Superior temporal gyrus (tissue), 1 donor: ENCODE data around the gene PRKCH.

Source experiments
- DNase-seq: peaks from one replicate; pipeline ENCODE4 v3.0.0-alpha.2; 2016; ENCODE audit errors: extremely low spot score

PRKCH gene

DNA sequence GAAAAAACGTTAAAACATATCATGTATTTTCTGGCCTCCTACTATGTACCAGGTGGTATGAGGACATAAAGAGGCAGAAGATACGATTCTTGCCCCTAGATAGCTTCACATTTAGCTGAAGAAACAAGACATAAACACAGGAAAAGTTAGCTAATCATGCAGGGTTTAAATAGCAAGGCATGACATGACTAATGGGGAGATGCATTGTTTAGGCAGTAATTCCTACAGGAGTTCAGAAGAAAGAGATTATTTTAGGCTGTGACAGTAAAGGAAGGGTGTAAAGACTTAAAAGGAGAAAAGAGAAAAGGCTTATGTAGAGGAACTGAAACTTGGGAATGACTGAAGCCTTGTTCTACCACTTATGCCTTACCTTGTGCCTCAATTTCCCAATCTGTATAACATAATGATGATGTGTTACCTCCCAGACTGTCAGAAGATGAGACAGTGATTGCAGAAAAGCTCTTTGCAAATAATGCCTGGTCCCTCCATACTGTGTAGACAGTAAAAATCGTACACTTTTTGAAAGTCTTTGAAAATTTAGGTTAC is 44.4 kb downstream of the PRKCH start:
- DNase-seq = no peak

DNA sequence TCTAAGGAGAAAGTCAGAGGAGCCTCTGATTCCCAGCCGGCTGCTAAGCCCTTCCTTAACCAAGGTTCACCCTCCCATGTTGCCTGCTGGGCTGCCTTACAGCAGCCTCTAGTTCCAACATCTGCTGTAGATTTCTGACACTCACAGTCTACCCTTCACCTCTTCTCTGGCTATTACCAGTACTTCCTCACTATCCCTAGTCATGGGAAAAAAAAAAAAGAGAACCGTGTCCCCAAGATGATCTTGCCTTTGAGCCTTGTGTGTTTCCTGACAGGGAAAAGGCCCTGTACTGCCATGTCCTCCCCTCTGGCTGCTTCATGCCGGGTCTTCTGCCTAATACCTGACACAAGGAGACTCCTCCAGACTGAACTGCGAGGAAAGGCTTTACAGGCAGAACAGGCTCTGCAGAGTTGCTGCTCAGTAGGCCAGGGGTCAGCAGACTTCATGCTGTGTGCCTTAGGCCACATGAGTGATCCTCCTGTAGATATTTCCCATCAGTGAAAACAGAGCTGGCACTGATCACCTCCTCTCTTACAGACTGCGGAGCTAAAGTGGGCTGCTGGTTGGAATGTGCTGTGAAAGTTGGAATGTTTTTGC is 46.8 kb downstream of the PRKCH start:
- no peak for DNase-seq

DNA sequence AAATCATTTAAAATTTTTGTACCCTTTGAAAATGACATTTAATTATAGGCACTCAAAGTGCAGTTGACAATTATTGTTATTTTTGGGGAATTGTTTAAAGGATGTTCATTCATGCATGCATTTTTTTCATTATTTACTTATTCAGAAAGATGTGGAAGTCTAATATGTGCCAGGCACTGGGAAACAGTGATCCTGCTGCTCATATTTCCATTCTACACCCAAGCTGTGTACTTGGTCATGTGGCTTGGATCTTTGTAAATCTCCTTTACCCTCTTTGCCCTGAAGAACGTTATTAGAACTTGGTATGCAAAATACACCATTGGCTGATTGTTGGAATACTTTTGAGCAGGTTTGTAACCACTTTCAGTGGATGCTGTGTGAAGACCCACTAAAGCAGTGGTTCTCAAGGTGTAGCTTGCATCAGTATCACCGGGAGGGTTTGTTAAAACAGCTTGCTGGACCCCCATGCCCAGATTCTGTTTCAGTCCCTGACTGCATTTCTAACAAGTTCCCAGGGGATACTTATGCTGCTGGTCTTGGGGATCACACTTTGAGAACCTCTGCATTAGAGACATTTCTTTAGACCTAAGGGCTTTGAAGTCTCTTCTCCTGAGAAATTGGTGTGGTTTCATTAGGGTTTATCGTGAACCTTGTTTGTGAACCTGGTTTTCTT is 47.5 kb downstream of the PRKCH start:
- DNase-seq = no peak

DNA sequence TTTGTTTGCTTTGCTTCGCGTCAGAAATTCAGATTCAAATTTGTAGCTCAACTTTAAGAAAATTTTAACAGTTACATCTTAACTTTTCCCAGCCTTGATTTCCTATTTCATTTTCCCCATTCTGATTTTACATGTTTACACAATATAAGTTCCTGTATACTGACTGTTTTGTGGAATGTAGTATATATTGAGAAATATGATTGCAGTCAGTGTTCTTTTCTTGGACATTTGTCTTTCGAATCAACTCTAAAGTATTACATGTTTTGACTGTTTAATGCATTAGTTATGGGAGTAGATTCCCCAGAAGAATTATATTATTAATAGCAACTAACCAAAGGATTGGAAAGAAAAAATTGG is 48.1 kb downstream of the PRKCH start:
- no peak for DNase-seq

DNA sequence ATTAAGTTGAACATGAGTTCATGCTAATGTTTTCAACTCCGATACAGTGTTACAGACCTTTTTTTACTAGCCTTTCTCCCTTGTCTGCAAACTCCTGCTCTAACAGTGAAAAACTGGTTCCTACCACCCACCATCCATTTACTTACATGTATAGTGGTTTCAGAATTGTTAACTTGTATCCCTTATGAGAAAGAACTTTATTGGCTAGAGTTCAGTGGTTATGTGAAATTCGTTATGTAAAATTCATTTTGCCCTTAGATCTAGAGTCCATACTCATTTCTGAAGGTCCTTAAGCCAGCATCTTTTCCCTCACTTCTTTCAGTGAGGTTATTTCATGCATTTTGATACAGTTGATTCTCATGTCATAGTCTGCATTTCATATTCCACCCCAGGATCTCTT is 51.0 kb downstream of the PRKCH start:
- DNase-seq = no peak

DNA sequence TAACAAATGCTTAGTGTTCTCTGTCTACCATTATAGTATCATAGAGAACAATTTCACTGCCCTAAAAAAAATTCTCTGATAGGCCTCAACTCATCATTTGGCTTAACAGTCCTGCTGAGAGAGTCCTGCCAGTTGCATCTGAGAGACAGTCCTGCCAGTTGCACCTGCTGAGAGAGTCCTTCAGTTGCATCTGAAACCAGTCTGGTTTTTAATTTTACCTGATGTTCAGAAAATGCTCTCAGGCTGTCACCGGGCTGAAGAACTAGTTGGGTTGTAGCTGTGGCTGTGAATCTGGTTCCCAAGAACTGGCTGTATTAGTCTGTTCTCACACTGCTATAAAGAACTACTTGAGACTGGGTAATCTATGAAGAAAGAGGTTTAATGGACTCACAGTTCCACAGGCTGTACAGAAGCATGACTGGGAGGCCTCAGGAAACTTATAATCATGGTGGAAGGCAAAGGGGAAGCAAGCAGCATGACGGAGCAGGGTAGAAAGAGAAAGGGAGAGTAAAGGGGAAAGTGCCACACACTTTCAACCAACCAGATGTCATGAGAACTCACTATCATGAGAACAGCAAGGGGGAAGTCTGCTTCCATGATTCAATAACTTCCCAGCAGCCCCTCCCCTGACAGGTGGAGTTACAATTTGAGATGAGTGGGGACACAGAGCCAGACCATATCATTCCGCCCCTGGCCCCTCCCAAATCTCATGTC is 51.6 kb downstream of the PRKCH start:
- DNase-seq = no peak

DNA sequence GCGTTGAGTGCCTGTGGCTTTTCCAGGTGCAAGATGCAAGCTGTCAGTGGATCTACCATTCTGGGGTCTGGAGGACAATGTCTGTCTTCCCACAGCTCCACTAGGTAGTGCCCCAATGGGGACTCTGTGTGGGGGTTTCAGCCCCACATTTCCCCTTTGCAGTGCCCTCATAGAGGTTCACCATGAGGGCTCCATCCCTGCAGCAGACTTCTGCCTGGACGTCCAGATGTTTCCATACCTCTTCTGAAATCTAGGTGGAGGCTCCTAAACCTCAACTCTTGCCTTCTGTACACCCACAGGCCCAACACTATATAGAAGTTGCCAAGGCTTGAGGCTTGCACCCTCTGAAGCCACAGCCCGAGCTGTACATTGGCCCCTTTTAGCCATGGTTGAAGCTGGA is 52.9 kb downstream of the PRKCH start:
- no peak for DNase-seq

DNA sequence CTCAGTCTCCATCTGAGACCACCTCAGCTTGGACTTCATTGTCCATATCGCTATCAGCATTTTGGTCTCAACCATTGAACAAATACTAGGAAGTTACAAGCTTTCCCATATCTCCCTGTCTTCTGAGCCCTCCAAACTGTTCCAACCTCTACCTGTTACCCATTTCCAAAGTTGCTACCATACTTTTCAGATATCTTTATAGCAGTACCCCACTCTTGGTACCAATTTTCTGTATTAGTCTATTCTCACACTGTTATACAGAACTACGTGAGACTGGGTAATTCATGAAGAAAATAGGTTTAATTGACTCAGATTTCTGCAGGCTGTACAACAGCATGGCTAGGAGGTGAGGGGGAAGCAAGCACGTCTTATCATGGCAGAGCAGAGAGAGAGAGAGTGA is 53.8 kb downstream of the PRKCH start:
- no peak for DNase-seq

DNA sequence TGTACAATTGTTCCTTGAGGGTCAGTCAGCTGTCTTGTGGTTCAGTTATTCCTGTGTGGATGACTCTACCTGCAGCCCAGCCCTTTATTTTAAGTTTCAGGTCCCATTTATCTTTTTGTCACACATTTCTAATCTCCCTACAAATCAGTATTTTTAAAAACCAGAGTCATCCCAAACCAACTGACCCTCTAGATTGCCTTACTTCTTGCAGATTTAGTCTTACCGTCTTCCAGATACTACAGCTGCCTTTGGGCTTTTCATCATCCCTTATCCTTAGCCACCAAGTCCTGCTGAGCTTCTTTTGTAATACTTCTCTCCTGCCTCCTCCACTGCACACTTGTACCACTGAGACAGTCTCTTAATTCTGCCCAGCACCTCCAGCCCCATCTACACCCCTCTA is 54.9 kb downstream of the PRKCH start:
- DNase-seq = no peak

DNA sequence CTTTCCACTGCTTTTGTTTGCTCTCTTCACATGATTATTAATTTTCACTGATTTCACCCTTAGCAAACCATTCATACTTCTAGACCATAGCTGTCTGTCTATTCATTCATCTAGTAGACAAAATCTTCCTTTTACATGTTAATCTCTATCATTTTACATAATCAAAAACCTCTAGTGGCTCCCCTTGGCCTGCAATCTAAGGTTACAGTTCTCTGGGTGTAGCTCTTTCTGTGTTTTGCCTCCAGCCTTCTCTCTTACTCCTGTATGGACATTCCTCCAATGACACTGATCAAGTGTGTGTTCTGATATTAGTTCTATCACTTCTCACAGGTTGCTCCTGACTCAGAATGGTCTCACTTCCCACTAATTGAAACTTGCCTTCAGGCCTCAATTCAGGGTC is 56.4 kb downstream of the PRKCH start:
- no peak for DNase-seq

DNA sequence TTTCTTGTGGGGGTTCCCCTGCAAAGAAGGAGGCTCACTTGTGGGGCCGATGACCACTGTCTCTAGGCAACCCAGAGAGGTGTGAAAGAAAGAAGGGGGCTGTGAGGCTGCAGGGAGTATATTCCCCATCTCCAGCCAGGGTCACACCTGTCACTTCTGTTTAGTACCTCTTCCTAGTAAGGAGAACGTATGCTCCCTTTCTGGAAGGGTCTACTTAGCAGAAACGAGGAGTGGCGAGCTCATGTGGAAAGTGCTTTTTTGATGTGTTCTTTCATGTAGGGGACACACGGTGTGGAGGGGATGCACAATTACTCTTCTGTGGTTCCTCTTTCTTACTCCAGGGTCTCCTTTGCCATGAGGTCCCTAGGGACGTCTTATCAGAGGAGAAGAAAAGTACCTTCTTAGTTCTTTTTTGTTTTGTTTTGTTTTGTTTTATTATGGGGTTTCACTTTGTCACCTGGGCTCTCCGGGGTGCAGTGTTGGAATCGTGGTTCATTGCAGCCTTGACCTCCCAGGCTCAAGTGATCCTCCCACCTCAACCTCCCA is 58.3 kb downstream of the PRKCH start:
- DNase-seq = no peak

DNA sequence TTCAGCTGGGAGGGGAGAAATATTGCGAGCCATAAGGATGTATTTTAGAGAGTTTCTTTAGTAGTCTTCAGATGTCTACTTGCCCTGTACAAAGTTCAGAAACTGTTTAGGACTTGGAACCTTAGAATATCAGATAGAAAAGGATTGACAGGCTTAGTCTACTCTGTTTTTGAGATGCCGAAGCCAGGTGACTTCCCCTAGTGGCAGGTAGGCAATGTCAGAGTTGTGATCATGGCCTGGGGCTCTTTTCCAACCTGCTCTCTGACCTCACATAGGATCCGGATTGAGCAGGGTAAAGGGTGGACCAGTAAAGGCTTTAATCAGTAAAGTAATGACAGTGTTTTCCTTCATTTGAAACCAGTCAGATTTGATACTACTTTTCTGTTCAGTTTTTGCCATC is 59.6 kb downstream of the PRKCH start:
- DNase-seq = no peak

DNA sequence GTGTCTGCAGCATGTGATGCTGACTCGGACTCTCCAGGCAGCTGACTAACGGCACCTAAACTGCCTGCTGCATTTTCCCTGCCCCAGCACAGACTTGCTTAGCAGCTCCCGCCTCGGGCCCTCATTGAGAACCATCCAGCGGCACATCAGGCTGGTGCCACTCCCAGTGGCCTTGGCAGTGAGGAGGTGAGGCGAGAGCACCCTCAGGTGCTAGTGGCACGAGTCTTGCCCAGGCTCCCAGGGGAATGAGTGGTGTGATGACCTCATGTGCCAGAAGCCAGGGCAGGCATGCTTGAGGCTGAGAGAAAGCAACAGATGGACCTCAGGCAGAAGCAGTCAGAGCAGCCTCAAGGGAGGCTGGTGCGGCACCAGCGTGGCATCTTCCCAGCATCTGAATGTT is 60.2 kb downstream of the PRKCH start:
- DNase-seq = no peak

DNA sequence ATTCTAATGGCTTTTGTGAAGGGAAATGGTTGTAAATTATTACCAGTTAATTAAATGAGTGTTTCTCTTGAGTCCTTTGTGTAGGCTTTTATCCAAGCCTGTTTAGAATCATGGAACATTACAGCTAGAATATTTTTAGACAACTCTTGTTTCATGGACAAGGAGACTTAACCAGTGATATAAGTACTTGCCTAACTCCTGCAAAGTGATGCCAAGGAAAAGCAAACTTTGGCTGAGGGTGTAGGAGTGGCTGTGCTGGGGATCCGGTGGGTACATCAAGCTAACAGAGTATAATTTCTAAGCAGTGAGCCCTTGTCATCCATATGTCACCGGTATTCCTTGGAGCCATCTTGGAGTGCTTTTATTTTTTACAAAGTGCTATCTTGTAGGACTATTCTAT is 61.5 kb downstream of the PRKCH start:
- DNase-seq = no peak

DNA sequence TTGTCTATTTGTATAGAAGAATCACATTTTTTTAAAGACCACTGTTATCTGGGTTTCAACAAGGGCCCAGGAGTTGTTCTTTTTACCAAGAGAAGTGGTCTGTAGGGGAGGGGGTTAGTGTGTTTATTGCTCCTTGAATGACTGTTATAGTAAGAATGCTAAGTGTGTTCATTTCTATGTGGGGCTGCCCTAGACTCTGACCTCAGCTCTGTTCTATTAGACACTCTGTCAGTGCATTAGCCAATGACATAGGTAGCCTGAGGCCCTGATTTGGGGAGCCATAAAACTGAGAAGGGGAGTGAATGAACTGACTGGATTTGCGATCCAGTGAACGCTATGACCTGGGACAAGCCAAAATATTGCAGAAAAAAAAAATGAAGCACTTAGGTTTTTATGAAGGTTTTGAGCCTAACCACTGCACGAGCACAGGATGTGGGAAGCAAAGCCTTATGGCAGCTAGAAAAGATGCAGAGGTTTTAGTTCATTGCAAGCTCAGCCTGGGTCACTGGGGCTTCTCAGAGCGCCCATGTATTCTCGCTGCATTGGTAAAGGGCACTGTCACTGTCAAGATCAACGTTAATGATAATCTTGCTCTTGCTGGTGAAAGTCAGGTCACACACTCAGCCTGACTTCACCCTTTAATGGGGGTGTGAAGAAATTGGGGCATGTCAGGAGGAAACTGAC is 63.8 kb downstream of the PRKCH start:
- no peak for DNase-seq

DNA sequence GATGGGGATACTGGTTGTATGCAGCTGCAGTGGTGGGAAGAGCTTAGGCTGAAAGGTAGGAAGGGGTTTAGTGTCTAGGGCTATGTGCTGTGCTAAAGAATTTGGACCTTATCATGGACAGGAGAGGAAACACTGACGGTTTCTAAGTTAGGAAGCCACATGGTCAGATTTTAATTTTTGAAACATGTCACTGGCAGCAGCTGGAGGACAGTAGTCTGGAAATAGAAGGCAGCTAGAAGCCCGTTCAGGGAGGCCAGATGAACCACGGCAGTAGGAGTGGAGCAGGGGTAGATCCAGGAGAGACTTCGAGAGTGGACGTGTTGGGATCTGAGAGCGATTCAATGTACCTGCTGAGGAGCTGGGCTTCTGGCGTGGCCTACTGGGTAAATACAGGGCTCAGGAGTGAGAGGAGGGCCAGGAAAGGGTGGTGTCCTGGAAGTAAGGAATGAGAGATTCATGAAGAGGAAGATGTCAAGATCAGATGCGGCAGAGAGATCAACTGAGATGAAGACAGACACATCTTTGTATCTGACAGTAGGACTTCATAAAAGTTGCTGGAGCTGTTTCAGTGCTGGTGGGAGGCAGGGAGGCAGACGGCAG is 64.9 kb downstream of the PRKCH start:
- DNase-seq = no peak

DNA sequence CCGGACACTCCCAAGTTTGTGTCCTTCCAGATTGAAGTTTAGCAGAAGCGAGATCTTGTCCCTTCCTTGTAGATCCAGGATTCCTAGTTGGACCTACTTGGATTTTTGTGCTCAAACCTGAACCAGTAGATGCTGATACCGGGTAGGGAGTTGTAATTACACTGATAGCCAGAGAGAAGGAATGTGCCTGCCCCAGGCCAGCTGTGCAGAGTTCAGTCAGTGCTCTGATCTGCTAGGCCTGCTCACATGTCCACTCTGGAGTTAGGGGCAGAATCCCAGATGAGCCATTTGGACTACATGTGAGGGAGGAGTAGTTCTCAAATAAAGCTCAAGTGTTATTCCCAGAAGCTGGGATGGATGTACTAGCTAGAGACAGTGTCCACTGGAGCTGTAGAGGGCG is 65.7 kb downstream of the PRKCH start:
- DNase-seq = no peak

DNA sequence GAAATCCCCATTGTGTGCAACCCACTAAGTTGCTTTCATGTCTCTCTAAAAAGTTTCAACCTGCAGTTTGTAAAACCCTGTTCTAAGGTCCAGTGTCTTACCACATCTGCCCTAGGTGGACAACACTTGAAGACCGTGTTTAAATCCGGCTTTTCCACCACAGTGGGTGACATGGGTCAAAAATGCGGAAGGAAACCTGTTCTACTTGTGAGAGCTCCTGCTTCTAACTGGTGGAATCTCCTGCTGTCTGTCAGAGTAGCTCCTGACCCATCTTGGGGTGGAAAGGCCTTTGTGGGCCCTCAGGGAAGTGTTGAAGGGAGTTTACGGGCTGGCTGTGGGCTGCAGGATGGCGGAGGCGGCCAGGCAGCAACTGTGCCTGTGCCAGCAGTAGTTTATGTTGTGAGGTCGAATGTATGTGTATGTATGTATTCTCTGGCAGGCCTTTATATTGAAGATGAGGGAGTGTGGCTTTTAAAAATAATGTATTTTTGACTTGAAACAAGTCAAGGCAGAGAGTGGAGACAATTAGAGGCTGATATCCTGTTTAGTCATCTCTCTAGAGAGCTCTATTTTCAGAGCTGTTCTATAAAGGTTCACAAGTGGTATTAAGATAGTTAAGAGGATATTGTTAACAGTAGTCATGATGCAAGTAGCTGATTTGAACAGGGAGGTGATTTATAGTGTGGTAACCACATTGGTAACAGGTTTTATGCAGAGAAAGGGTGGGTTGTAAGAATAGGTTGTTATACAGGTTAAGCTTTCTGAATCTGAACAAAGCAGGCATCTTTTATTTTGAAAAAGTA is 67.0 kb downstream of the PRKCH start:
- no peak for DNase-seq

DNA sequence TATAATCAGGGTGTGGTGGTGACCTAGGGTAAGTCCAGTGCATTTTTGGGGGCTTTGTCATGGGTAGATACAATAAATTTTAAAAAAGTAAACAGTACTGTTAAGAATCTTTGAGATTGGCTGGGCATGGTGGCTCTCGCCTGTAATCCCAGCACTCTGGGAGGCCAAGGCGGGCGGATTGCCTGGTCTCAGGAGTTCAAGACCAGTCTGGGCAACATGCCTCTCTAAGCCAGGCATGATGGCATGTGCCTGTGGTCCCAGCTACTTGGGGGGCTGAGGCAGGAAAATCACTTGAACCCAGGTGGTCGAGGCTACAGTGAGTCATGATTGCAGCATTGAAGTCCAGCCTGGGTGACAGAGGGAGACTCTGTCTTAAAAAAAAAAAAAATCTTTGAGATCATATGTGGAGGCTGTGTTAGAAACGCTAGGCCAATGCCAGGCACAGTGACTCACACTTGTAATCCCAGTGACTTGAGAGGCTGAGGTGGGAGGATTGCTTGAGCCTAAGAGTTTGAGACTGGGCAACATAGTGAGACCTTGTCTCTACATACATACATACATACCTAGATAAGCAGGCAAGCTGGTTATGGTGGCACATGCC is 67.7 kb downstream of the PRKCH start:
- no peak for DNase-seq

DNA sequence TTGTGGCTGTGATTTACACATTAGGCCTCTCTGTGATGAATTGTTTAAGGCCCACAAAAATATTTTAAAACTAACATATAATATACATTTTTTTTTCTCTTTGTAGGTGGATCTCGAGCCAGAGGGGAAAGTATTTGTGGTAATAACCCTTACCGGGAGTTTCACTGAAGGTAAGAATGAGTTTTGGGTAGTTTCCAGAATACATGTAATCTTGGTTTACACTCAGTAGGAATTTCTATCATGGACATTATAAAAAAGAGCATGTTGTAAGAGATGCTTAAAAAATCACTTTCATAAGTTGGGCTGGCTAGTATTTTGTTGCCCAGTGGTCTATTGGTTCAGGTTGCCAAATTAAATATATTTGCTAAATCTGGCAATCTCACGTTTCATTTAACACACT is 69.7 kb downstream of the PRKCH start:
- DNase-seq = no peak

DNA sequence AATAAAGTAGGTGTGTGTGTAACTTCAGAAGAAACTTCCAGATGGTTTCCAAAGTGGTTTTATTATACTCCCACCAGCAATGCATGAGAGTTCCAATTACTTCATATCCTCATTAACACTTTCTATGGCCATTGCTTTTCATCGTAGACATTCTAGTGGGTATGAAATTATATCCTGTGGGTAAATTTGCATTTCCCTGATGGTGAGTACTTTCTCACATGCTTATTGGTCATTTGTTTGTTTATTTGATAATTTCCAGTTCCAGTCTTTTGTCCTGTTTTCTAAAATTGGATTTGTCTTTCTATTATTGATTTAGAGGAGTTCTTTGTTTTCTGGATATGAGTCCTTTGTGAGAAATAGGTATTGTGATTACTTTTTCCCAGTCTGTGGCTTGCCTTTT is 70.9 kb downstream of the PRKCH start:
- no peak for DNase-seq
